ENCODE results near the gene DPH6. TPM values are rescaled to one million over a fixed set of nuclear protein-coding genes. Genes with fewer than 3 reads are reported as not detected.

The DPH6 gene
- polyA plus RNA-seq, 1 experiment: 11.8 TPM

GRCh38 chr15:35323141-35323540, 222.8 kb downstream of the DPH6 start:
- no peaks in the 10 kb centered on the region for H3K9me3 ChIP-seq (ENCODE audit: control insufficient read depth, insufficient read depth, low read length)
- no peak overlapping the region for H3K27ac ChIP-seq (ENCODE audit: low read depth, low read length)
- no peak overlapping the region for H3K4me3 ChIP-seq (ENCODE audit: low read depth, low read length)
- DNase-seq (ENCODE audit: low read depth, low spot score): no peak
- no peak for TF ChIP-seq CTCF (IDR thresholded peaks at IDR 0.05; ENCODE audit: low read depth, low read length)
- ChIA-PET CTCF (interaction anchor here (1.2 kb wide), 1 partner anchor 122 kb away, joined by 4 read pairs; no protein-coding TSS in a partner anchor), POLR2A (no interaction called here)
- H3K27me3 ChIP-seq (ENCODE audit: control insufficient read depth, insufficient read depth, low read length): no peaks in the 10 kb centered on the region

- Histone ChIP-seq H3K9me3 (ENCODE audit: control insufficient read depth, insufficient read depth, low read length) (no peaks in the 10 kb centered on the region), H3K27ac (ENCODE audit: low read depth, low read length) (no peak overlapping the region), H3K27me3 (ENCODE audit: control insufficient read depth, insufficient read depth, low read length) (no peaks in the 10 kb centered on the region), H3K4me3 (ENCODE audit: low read depth, low read length) (no peak overlapping the region)
- DNase-seq (ENCODE audit: low read depth, low spot score): no peak
- ChIA-PET CTCF (interaction anchor here (2.6 kb wide), 1 partner anchor 122 kb away, joined by 8 read pairs; no protein-coding TSS in a partner anchor), POLR2A (no interaction called here)
- TF ChIP-seq CTCF (IDR thresholded peaks at IDR 0.05; ENCODE audit: low read depth, low read length): no peak
Observed at GRCh38 chr15:35321926-35322325, 224.0 kb downstream of the DPH6 start.

- CTCF ChIA-PET: interaction anchor here (2.6 kb wide), 1 partner anchor 123 kb away, joined by 8 read pairs; no protein-coding TSS in a partner anchor
- no peak overlapping the region for H3K27ac ChIP-seq (ENCODE audit: low read depth, low read length)
- no peak for DNase-seq (ENCODE audit: low read depth, low spot score)
- no peaks in the 10 kb centered on the region for H3K9me3 ChIP-seq (ENCODE audit: control insufficient read depth, insufficient read depth, low read length)
- no peak for TF ChIP-seq CTCF (IDR thresholded peaks at IDR 0.05; ENCODE audit: low read depth, low read length)
- H3K4me3 ChIP-seq (ENCODE audit: low read depth, low read length): no peak overlapping the region
- no peaks in the 10 kb centered on the region for H3K27me3 ChIP-seq (ENCODE audit: control insufficient read depth, insufficient read depth, low read length)
- POLR2A ChIA-PET: interaction anchor here (0.6 kb wide), 1 partner anchor 115 kb away, joined by 4 read pairs; no protein-coding TSS in a partner anchor
Observed at GRCh38 chr15:35320911-35321310, 225.1 kb downstream of the DPH6 start.

Small RNA genes within 50 kb of the gene (small RNA-seq; reads per million reads assigned to genes)
- gene AC019288.1 (ENCODE audit: insufficient read length, low read depth) (not detected), gene MIR3942 (ENCODE audit: insufficient read length, low read depth) (1.1 reads per million)

All from AG04450 (cell line).